HG03139 (cell line): ENCODE data around the gene RFX7.

ENCODE experiments used
- ATAC-seq: cut with Tn5 transposase; IDR thresholded peaks from one replicate; pipeline ENCODE4 v1.9.1; 2021; ENCODE audit not compliant: unreplicated experiment

Gene RFX7

DNA sequence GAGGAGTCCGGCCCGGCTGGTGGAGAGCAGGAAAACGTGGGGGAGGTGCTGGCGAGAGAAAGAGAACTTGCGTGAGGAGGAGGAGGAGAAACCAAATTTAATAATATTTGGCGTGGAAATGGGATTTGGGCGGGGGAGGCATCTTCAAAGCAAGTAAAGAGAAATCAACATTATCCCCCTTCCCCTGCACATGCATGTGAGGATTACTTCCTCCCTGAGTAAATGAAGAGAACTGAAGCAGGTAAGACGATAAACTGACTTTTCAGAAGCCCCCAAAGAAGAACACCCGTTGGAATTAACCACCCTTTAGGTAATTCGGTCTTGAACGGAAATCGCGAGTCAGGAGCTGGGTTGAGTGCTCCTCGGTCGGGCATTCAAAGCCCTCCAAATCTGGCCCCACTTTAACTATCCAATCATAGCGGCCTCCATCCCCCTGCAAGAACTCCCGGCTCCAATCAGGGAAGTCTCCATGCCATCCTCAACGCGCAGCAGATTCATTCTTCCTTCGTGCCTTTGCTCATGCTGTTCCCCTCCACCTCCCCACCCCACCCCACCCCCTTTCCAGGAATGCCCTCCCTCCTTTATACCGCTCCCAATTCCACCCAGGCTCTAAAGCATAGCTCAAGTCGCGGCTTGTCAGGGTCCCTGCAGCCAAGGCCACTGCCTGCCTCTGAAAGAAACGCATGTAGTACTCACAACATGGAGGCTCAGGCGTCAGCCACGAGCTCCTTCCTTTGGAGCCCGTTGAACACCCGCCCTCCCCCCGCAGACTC lies 545 bp upstream of the RFX7 start:
- ATAC-seq: no peak

DNA sequence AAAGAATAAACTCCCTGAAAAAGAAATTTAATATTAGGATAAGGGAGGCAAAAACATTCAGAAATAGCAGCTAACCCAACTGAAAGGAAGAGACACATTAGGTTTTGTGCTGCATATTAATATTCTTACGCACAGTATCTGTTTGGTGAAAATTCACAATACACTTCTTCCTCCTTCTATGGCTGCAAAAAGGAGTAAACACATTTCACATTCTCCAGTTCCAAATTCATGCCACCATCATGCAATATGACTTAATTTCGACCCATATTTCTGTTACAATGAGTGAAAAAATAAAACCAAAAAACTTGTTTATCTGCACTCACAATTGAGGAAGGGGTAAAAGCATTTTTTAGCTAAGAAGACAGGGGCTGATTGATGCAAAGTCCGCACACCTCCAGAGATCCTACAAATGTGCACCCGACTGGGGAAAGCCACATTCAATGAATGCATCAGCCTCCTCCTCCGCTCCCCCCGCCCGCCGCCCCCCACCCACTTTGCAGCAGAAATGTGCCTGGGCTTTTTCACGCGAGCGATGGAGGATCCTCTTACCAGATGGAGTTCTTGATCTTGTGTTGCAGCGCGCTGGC lies 1.0 kb downstream of the RFX7 start:
- no peak for ATAC-seq

DNA sequence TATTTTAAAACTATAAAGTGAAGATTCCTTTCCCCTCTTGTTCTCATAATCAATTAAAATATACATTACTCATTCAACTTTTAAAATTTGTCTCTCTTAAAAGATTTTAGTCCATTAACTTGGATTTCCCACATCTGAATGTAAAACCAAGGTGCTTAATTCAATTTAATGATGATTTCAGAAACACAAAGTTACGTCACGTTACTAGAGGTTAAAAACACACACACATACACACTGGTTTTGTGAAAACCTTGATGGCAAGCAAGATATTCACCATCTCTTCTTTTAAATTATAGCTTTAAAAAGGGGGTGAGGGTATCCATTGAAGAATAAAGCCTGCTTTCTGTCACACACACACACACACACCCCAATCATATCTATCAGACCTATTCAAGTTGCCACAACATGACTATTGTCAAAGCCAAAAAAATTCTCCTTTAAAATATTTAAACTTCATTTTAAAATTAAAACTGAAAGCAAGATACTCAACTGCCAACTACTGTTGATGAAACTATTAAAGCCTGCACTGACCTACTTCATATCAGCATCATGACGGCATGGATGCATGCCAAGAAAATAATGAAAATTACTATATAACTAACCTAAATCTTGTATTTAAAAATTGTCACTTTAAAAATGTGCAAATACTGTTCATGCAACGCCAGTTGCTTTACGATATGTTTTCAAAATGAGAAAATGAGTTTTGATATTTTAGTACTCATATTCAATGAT lies 2.1 kb downstream of the RFX7 start:
- no peak for ATAC-seq

DNA sequence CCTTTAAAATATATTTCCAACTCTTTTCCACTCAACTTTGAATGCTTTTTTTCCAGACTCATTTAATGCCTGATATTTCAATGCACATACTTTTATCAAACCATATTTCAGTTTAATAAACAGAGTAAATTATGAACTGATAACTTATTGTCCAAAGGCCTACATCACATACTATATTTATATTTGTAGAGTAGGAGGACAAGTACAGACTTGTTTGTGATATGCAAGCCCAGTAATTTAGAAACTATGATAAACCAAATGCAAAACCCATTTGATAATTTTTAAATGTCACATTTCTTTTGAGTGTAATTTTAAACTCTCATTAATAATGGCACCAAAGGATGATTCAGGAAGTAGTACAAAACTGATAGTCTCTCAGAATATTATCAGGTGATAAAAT lies 3.3 kb downstream of the RFX7 start:
- no peak for ATAC-seq

DNA sequence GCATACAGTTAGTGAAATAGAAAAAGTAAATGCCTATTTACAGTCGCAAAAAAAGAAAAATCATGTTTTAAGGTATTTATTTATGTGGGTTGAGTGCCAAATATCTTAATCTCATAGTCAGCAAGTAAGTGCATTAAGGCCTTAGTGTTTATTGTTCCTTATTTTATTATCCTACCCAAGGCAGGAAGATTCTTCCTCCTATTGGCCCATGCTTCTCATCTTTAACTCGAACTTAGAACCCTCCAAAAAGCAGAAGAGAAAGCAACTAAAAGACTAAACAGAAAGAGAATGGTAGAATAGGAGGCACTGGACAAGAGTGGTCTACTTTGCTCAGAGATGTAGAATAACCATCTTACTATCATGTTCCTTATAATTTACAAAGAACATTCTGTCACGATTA lies 7.5 kb downstream of the RFX7 start:
- ATAC-seq: no peak

DNA sequence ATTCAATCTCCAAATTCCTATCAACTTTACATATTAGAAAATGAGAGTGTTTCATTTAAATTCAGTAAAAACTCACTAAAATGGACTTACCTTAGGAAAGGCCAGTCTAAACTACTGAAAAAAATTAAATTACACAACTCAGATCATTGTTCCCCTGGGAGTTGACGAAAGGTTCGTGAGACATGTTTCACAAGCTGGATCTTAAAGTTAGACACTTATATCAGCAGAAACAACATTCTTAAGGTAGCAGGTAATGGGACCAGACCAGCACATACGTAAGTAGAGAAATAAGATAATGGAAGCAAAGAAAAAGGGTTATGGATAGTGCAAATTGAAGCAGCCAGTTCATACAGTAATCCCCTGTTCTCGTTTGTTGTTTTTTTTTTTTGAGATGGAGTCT lies 8.9 kb downstream of the RFX7 start:
- no peak for ATAC-seq

DNA sequence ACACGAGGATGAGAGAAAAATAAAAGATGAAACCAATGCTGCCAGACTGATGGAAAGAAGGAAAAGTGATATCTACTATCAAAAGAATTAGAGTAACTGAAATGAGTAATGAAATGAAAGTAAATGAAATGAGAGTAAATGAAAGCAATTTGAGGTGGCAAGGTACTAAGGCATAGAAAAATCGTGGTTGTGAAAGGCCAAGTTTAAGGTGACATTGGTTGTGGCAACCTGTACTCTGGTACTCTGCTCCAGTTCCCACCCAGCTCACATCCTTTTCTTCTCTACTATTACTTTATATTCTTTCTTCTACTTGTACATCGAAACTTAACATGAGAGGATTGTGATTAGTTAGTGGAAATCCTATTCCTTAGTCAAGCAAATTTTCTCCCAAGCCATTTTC lies 10.1 kb downstream of the RFX7 start:
- ATAC-seq: no peak

DNA sequence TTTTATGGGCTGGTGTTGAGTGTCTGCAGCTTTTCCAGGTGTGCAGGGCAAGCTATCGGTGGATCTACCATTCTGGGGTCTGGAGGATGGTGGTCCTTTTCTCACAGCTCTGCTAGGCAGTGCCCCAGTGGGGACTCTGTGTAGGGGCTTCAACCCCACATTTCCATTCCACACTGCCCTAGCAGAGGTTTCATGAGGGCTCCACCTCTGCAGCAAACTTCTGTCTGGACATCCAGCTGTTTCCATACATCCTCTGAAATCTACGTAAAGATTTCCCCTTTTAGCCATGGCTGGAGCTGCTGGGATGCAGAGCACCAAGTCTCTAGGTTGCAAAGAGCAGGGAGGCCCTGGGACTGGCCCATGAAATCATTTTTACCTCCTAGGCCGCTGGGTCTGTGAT lies 11.6 kb downstream of the RFX7 start:
- ATAC-seq: no peak

DNA sequence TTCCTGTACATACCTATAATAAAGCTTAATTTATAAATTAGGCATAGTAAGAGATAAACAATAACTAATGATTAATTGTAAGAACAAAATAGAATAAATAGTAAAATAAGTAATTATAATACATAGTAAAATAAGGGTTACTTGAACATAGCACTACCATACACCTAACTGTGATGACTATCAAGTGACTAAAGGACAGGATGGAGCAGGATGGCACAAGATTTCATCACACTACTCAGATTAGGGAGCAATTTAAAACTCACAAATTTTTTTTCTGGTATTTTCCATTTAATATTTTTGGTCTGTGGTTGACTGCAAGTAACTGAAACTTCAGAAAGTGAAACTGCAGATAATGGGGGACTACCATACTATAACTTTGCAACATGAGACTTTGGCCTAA lies 14.8 kb downstream of the RFX7 start:
- ATAC-seq: no peak

DNA sequence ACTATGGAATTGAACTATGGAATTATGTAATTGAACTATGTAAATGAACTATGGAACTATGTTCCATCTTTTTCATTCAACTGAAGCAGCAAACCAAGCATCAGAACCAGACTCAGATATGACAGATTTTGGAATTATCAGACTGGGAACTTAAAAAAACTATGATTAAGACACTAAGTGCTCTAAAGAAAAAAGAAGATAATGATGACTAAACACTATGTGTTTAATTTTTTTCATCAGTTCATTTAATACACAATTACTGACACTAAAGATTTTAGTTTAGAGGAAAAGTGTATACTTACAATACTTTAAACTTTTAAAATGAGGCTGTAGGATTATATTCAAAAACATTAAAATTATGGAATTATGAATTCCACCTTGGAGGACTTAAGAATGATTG lies 15.3 kb downstream of the RFX7 start:
- no peak for ATAC-seq

DNA sequence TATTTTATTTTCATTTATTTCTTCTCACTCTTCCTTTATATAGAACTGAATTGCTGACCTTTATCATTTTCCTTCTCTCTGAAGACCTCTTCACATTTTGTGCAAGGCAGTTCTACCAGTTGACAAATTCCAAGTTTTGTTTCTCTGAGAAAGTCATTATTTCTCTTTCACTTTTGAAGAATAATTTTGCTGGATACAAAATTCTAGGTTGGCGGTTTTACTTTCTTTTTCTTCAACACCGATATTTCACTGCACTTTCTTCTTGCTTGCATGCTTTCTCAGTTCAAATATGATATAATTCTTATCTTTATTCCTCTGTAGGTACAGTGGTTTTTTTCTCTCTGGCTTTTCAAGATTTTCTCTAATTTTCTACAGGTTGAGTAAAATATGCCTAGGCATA lies 15.9 kb downstream of the RFX7 start:
- ATAC-seq: no peak

DNA sequence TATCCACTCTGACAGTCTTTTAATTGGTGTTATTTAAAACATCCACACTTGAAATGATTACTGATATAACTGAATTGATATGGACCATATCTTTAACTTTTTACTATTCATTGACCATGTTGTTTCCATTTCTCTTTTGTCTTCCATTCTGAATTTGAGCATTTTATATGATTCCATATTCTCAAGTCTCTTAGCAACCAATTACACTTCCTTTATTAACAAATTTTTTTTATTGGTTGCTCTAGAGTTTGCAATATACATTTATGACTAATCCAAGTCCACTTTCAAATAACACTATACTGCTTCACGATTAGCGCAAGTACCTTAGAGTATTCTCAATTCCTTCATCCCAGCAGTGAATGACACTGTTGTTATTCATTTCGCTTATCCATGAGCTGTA lies 16.4 kb downstream of the RFX7 start:
- ATAC-seq: no peak

DNA sequence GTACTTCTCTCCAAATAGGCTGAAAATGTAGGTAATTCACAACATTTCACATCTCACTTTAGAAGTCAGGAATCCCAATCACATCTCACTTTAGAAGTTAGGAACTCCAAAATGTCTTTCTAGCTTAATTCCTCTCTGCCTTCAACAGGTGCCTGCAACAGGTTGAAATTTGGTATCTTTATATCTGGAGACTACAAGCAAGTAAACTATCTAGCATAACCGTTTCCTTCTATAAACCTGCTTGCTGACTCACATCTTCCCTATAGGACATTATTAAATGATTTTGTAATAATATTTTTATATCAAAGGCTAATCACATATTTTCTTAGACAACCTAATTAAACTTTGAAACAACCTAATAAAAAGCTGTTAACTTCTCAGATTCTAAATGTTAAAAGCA lies 18.2 kb downstream of the RFX7 start:
- no peak for ATAC-seq

DNA sequence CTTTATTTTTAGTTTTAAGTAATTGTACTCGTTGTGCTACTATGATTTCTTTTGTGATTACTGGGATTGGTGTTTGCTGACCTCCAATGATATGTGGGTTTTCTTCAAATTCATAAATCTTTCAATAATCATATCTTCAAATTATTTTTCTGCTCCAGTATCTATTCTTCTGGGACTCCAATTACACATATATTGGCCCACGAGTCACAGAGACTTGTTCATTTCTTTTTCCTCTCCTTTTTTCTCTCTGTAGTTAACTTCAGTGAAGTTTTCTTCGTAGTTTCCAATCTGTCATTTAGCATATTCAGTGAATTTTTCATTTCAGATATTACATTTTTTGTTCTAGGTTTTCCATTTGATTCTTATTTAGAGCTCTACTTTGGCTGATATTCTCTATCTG lies 21.4 kb downstream of the RFX7 start:
- ATAC-seq: no peak

DNA sequence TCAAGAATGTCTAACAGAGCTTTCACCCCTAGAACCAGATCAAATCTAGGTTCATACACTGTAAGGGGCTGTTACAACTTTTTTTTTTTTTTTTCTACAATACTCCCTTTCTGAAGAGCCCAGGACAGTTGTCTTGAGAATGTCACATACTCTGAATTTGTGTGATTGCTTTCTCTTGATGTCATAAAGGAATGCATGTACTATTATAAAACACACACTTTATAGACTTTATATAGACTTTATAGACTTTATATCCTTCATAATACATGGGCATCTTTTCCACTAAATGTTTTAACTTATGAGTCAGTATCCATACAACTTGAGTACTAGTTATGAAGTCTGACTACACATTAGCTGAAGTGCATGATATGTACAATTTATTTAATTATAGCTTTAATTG lies 26.3 kb downstream of the RFX7 start:
- ATAC-seq: no peak

DNA sequence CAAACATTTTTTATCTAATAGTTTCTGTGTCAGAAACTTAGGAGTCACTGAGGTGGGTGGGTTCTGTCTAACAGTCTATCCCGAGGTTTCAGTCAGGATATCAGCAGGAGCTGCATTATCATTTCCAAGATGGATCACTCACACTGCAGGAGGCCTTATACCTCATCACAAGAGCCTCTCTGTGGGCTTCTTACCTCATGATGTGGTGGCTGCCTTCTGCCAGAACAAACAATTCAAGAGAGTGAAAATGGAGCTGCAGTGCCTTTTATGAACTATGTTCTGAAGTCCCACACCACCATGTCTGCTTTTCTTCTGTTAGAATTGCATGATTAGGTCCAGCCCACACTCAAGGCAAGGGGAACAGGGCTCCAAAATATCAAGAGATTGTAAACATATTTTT lies 27.9 kb downstream of the RFX7 start:
- ATAC-seq: no peak

DNA sequence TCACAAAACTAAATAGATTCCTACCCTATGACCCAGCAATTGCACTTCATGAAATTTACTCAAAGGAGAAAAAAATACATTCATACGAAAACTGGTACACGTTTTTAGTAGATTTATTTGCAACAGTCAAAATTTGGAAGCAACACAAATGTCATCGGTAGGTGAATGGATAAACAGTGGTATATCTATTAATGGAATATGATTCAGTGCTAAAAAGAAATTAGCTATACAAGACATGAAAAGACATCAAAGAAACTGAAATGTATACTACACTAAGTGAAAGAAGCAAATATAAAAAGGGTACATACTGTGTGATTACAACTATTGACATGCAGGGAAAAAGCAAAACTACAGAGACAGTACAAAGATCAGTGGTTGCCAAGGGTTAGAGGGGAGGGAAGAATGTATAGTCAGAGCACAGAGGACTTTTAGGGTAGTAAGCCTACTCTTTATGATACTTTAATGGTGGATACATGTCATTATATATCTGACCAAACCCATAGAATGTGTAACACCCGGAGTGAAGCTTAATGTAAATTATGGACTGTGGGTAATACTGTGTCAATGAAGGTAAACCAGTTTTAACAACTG lies 31.6 kb downstream of the RFX7 start:
- ATAC-seq: no peak

DNA sequence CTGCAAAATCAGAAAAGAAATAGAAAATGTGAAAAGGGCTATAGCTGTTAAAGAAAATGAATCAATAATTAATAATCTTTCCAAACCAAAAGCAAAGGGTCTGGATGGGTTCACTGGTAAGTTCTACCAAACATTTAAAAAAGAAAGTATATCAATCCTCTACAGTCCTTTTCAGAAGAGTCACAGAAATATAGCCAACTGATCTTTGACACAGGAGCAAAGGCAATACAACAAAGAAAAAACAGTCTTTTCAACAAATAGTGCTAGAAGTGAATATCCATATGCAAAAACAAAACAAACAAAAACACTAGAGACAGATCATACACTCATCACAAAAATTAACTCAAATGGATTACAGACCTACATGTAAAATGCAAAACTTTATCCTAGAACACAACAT lies 32.6 kb downstream of the RFX7 start:
- ATAC-seq: no peak

DNA sequence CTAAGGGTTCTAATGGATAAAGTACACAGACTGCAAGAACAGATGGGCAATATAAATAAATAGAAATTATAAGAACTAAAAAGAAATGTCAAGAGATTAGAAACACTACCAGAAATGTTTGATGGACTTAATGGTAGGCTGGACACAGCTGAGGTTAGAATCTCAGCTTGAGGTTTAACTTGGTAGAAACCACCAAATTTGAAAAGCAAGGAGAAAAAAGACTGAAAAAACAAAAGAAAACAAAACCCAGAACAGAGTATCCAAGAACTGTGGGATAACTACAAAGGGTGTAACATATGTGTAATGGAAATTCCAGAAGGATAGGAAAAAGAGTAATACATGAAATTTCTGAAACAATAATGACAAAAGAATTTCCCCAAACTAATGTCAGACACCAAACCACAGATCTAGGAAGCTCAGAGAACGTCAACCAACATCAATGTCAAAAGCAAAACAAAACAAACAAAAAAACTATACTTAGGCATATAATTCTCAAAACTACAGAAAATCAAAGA lies 35.0 kb downstream of the RFX7 start:
- ATAC-seq: no peak

DNA sequence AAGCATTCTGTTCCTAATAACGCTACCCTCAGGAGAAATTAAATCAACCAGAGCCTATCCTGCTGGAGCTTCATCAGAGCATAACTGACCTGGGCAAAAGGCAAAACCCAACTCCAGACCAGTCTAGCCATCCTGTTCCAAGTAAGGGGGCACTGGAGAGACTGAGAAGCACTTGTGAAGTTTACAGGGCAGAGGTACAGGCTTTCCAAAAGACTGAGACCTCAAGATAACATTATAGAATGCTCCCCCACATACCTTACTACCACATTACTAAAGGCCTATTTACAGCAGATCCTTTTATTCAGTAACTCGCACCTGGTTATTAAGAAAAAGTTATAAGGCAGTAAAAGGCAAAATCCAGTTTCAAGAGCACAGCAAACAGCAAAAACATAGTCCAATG lies 35.5 kb downstream of the RFX7 start:
- ATAC-seq: no peak

DNA sequence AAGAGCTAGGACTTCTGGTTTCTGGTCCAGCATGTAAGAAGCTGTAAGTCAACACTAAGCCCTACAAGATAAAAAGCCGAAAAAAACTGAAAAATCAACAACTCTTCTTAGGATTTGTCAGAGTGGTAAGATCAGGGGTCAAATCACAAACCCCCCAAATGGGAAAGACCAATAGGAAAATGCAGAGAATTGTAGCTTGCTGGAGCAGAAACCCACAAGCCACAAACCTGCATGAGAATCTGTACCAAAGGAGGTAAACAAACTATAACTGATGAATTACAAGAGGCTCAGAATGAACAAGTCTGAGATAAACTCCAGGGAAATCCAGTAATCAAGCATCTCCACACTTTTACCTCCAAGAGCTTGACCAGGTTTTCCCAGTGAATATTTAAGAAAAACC lies 36.0 kb downstream of the RFX7 start:
- ATAC-seq: peak; percentile 39

DNA sequence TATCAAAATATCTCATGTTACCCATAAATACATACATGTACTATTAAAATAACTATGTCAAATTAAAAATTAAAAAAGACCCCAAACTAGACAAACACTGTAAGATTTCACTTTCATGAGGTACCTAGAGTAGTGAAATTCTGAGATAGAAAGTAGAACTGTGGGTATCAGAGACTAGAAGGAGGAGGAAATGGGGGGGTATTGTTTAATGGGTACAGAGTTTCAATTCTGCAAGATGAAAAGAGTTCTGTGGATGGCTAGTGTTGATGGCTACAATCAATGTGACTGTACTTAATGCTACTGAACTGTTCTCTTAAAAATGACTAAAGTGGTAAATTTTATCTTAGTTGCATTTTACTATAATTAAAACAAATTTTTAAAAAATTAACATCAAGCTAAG lies 36.6 kb downstream of the RFX7 start:
- peak; percentile 64 for ATAC-seq
